Measurements from ENCODE around the gene GREM2. TPM values are rescaled to one million over a fixed set of nuclear protein-coding genes. Genes with fewer than 3 reads are reported as not detected.

Gene GREM2
- total RNA-seq, 6 donors from 2014 or later = 0.22 to 0.88 (median 0.39) TPM; not detected in 1

DNA sequence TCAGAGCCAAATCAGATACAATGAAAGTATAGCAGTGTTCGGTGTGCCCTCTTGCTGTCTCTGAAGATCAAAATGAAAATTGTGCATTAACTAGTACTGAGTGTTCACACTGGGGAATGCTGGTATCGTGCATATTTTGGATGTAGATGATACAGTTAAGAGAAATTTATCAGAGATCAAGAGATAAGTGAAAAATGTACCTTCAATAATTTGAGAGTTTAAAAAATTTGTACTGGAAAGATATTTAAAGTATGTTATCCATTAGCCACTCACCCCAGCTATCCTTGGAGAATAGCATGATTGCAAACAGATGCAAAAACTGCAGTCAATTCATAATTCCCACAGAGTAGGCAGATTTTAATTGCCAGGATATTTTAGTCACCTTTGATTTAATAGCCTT is 56.4 kb downstream of the GREM2 start:
- 81 to 87% methylated on average over 2 of the region's 2 CpGs for WGBS, 2 donors
- Histone ChIP-seq H3K27me3 (no peaks in the 10 kb centered on the region), H3K4me1 (no peaks in the 10 kb centered on the region), H3K9me3 (no peaks in the 10 kb centered on the region), H3K36me3 (no peaks in the 10 kb centered on the region), H3K4me3 (no peak overlapping the region), H3K27ac (no peak overlapping the region)
- ATAC-seq (ENCODE audit: low FRiP score in 2 of 2) = no peak
- TF ChIP-seq POLR2A (IDR thresholded peaks at IDR 0.05) (no peak), EP300 (IDR thresholded peaks at IDR 0.05) (no peak), POLR2AphosphoS5 (IDR thresholded peaks at IDR 0.05) (no peak)
- TF ChIP-seq, protein P1, sequence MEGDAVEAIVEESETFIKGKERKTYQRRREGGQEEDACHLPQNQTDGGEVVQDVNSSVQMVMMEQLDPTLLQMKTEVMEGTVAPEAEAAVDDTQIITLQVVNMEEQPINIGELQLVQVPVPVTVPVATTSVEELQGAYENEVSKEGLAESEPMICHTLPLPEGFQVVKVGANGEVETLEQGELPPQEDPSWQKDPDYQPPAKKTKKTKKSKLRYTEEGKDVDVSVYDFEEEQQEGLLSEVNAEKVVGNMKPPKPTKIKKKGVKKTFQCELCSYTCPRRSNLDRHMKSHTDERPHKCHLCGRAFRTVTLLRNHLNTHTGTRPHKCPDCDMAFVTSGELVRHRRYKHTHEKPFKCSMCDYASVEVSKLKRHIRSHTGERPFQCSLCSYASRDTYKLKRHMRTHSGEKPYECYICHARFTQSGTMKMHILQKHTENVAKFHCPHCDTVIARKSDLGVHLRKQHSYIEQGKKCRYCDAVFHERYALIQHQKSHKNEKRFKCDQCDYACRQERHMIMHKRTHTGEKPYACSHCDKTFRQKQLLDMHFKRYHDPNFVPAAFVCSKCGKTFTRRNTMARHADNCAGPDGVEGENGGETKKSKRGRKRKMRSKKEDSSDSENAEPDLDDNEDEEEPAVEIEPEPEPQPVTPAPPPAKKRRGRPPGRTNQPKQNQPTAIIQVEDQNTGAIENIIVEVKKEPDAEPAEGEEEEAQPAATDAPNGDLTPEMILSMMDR (IDR thresholded peaks at IDR 0.05) = no peak
- no peak for DNase-seq

DNA sequence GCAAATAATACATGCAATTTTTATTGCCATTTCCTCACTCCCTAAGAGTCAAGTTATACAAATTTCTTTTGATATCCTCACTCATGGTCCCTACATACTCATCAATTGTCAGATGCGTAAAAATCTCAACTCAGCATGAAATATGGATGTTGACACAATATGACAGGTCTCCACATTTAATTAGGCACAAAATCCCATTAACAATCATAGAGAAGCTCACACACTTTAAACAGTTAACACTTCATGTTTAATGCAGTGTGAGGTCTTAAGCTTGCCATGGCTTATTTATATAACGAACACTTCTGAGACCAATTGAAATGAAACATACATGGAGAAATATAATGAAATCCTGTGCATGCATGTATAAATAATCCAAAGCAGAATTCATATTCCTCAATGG is 58.6 kb downstream of the GREM2 start:
- no peak for TF ChIP-seq EP300 (IDR thresholded peaks at IDR 0.05)
- TF ChIP-seq, protein P1 (IDR thresholded peaks at IDR 0.05) = no peak
- no peak for TF ChIP-seq POLR2AphosphoS5 (IDR thresholded peaks at IDR 0.05)
- no peak for TF ChIP-seq POLR2A (IDR thresholded peaks at IDR 0.05)
- no peaks in the 10 kb centered on the region for H3K27me3 ChIP-seq
- 85 to 89% methylated on average over 2 of the region's 2 CpGs for WGBS, 2 donors
- H3K4me3 ChIP-seq = no peak overlapping the region
- H3K36me3 ChIP-seq = no peaks in the 10 kb centered on the region
- no peak overlapping the region for H3K27ac ChIP-seq
- H3K4me1 ChIP-seq = no peaks in the 10 kb centered on the region
- H3K9me3 ChIP-seq = no peaks in the 10 kb centered on the region
- ATAC-seq (ENCODE audit: low FRiP score in 2 of 2) = no peak
- DNase-seq = no peak

DNA sequence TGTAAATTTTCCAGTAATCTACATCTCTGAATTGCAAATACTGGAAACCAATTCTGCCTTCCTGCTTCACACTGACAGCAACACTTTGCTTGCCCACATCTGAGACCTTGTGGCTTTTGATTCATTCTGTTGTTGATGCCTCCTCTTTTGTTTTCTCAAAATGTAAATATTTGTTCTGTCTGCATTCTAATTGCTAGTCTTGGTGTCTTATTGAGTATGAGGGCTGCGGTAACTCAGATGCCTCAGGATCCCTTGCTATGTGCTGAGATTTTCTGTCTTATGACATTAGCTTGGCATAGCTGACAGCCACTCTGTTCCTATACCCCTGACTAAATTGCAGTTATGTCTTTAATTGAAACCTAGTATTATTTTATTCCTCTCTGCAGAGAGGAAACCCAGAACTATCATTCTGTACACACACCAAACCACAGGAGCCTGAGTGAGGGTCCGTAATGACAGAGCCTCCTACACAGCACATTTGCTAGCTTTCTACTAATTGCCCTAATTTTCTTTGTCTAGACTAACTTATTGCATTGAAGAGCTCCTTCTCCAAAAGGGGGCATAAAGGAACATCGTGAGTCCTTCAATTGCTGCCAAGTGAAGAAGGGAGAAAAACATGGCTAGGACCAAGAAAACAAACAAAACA is 72.1 kb downstream of the GREM2 start:
- WGBS, 2 donors = 37 to 44% methylated on average over 3 of the region's 3 CpGs
- H3K9me3 ChIP-seq = no peaks in the 10 kb centered on the region
- no peak overlapping the region for H3K4me3 ChIP-seq
- TF ChIP-seq, protein P1 (IDR thresholded peaks at IDR 0.05) = no peak
- TF ChIP-seq POLR2A (IDR thresholded peaks at IDR 0.05) (no peak), POLR2AphosphoS5 (IDR thresholded peaks at IDR 0.05) (no peak), EP300 (IDR thresholded peaks at IDR 0.05) (no peak)
- DNase-seq (no peak), ATAC-seq (ENCODE audit: low FRiP score in 2 of 2) (no peak)
- H3K36me3 ChIP-seq = no peaks in the 10 kb centered on the region
- no peaks in the 10 kb centered on the region for H3K4me1 ChIP-seq
- no peaks in the 10 kb centered on the region for H3K27me3 ChIP-seq
- H3K27ac ChIP-seq = no peak overlapping the region

DNA sequence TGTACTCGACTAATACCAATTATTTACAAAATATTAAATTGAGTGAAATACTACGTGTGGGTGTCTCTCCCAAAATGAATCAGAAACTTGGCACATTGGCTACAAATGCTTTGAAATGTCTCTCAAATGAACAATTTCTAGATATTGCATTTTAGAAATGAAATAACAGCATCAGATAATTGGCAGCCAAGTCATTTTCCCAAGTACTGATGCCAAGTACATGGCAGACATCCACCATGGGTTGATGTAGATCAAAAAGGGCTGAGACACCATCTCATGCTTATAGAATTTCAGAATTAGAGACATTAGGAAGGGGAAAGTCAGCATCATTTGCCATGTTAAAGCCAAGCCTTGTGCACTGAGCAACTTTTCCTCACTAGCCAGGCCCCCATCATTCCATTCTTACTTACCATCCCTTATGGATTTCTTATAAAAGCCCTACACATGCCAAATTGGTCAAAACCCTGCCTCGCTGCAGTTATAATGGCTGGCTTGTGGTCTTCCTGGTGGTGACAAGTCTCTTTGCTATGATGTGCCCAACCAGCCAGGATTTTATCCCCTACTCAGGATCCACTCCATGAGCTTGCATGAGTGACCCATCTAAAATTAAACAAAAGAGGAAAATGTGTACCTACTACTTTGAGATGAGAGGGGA is 73.1 kb downstream of the GREM2 start:
- DNase-seq = no peak
- ATAC-seq (ENCODE audit: low FRiP score in 2 of 2) = no peak
- H3K4me1 ChIP-seq = no peaks in the 10 kb centered on the region
- no peaks in the 10 kb centered on the region for H3K27me3 ChIP-seq
- H3K4me3 ChIP-seq = no peak overlapping the region
- no peaks in the 10 kb centered on the region for H3K36me3 ChIP-seq
- no peak overlapping the region for H3K27ac ChIP-seq
- no peaks in the 10 kb centered on the region for H3K9me3 ChIP-seq
- TF ChIP-seq EP300 (IDR thresholded peaks at IDR 0.05) (no peak), POLR2AphosphoS5 (IDR thresholded peaks at IDR 0.05) (no peak), POLR2A (IDR thresholded peaks at IDR 0.05) (no peak)
- TF ChIP-seq, protein P1 (IDR thresholded peaks at IDR 0.05) = no peak
- WGBS, 2 donors = 78 to 85% methylated on average over 3 of the region's 3 CpGs

Measured in upper lobe of left lung (tissue), 6 donors.